Measurements from ENCODE around the gene ASCC3.

- TF ChIP-seq YY1 (IDR thresholded peaks at IDR 0.05; ENCODE audit: insufficient read depth, insufficient read length) (no peak), ZNF274 (IDR thresholded peaks at IDR 0.05; ENCODE audit: low read depth, low read length) (no peak)
Measured at GRCh38 chr6:100806296-100806695, 74.8 kb downstream of the ASCC3 start.
